ENCODE measurements around the gene CHML.
"Not testable (repeated sequence)": the region's sequence is repeated elsewhere in the genome, so short reads cannot be mapped to it uniquely, and the experiment has no call there.

CHML gene

GRCh38 chr1:241640149-241640866, at the start of gene CHML, which contains the start of gene OPN3:
Gene CHML (minus strand): TSS chr1:241640369. CDS start chr1:241635766, 4,603 bp downstream.
Gene OPN3 (minus strand): TSS chr1:241640369. CDS start chr1:241640254, 115 bp downstream.
- peak; percentile 97 to 98 for ATAC-seq

- ATAC-seq = peak in 1 of 2 donors; percentile 17
These were observed 48.8 kb upstream of the CHML start for GRCh38 chr1:241688940-241689368.

- no peak for ATAC-seq
These were observed 43.9 kb upstream of the CHML start for GRCh38 chr1:241684108-241684507.

- no peak for ATAC-seq
These were observed 42.8 kb upstream of the CHML start for GRCh38 chr1:241682921-241683320.

- not testable (repeated sequence) for ATAC-seq
These were observed 41.8 kb upstream of the CHML start for GRCh38 chr1:241681861-241682448.

GRCh38 chr1:241679961-241680360, 39.8 kb upstream of the CHML start:
- no peak for ATAC-seq

GRCh38 chr1:241679404-241679803, 39.2 kb upstream of the CHML start:
- ATAC-seq = no peak

- no peak for ATAC-seq
These were observed 38.4 kb upstream of the CHML start for GRCh38 chr1:241678536-241678935.

- ATAC-seq = peak; percentile 97 to 98
These were observed 37.0 kb upstream of the CHML start for GRCh38 chr1:241677201-241677600.

- no peak for ATAC-seq
These were observed 35.8 kb upstream of the CHML start for GRCh38 chr1:241675983-241676382.

- no peak for ATAC-seq
These were observed 34.7 kb upstream of the CHML start for GRCh38 chr1:241674805-241675384.

GRCh38 chr1:241672301-241672700, 32.1 kb upstream of the CHML start:
- no peak for ATAC-seq

- no peak for ATAC-seq
These were observed 26.2 kb upstream of the CHML start for GRCh38 chr1:241666419-241666818.

- no peak for ATAC-seq
These were observed 20.3 kb upstream of the CHML start for GRCh38 chr1:241660424-241660972.

- ATAC-seq = not testable (repeated sequence)
These were observed 18.8 kb upstream of the CHML start for GRCh38 chr1:241659016-241659415.

GRCh38 chr1:241658081-241658793, 18.1 kb upstream of the CHML start:
- no peak for ATAC-seq

GRCh38 chr1:241654641-241655040, 14.5 kb upstream of the CHML start:
- ATAC-seq = no peak

- no peak for ATAC-seq
These were observed 13.8 kb upstream of the CHML start for GRCh38 chr1:241654019-241654418.

GRCh38 chr1:241652012-241652411, 11.8 kb upstream of the CHML start, which contains the start of gene WDR64:
Gene WDR64 (plus strand): TSS chr1:241652281. CDS start chr1:241652485, 204 bp downstream.
- ATAC-seq = no peak

GRCh38 chr1:241648159-241648558, 8.0 kb upstream of the CHML start:
- ATAC-seq = no peak

GRCh38 chr1:241647658-241648057, 7.5 kb upstream of the CHML start:
- ATAC-seq = peak in 1 of 2 donors; percentile 40

- ATAC-seq = no peak
These were observed 6.0 kb upstream of the CHML start for GRCh38 chr1:241646201-241646600.

- ATAC-seq = no peak
These were observed 5.0 kb upstream of the CHML start for GRCh38 chr1:241645199-241645598.

Data from activated CD4-positive, CD25-positive, alpha-beta regulatory T cell treated with anti-CD3 and anti-CD28 coated beads, Interleukin-2, amount 50 U/mL, for 24 hours (primary cell).